SU-DHL-6 (cell line): ENCODE measurements around the gene BMP6.

Source experiments
- H2AFZ ChIP-seq: fragments of 200-600 bp; sonication (generic); 2 replicates; pipeline ENCODE4 v1.6.1; 2014; ENCODE audit warnings: low read depth, mild to moderate bottlenecking, moderate library complexity, mixed read lengths, antibody characterized with exemption, low read length; ENCODE audit not compliant: severe bottlenecking
- H3F3A ChIP-seq: fragments of 200-600 bp; shearing (Covaris generic); 2 replicates; pipeline ENCODE4 v1.6.0; 2016; ENCODE audit warnings: antibody characterized with exemption, mild to moderate bottlenecking; ENCODE audit not compliant: insufficient read depth
- H3K27ac ChIP-seq: fragments of 200-600 bp; sonication (generic); 2 replicates; pipeline ENCODE4 v1.5.1; 2016; ENCODE audit warnings: low read depth, mild to moderate bottlenecking, low read length, moderate library complexity, mixed read lengths
- H3K27me3 ChIP-seq: fragments of 200-600 bp; sonication (generic), shearing (Covaris generic); 2 replicates; pipeline ENCODE4 v1.6.0; 2014; ENCODE audit warnings: mild to moderate bottlenecking, low read length
- H3K36me3 ChIP-seq: fragments of 200-600 bp; sonication (generic); 2 replicates; pipeline ENCODE4 v1.6.1; 2014; ENCODE audit warnings: mild to moderate bottlenecking, low read length, mixed read lengths
- H3K4me2 ChIP-seq: fragments of 300-600, 200-600 bp; shearing (Covaris generic), sonication (generic); 2 replicates; pipeline ENCODE4 v1.6.0; 2014; ENCODE audit warnings: low read length, low read depth, mild to moderate bottlenecking; ENCODE audit not compliant: poor library complexity, severe bottlenecking
- H3K4me3 ChIP-seq: fragments of 200-600 bp; sonication (generic); 2 replicates; pipeline ENCODE4 v1.5.1; 2014; ENCODE audit warnings: antibody characterized with exemption, low read length, mild to moderate bottlenecking, mixed read lengths; ENCODE audit not compliant: insufficient read depth, poor library complexity, severe bottlenecking
- H3K79me2 ChIP-seq: fragments of 200-600 bp; sonication (generic); 2 replicates; pipeline ENCODE4 v1.6.1; 2014; ENCODE audit warnings: mild to moderate bottlenecking, low read length, moderate library complexity; ENCODE audit not compliant: insufficient read depth
- H3K9ac ChIP-seq: fragments of 200-600 bp; sonication (generic); 2 replicates; pipeline ENCODE4 v1.7.0; 2014; ENCODE audit warnings: mild to moderate bottlenecking, low read length
- H3K9me2 ChIP-seq: fragments of 200-600 bp; sonication (generic); replicated peaks from 2 replicates; pipeline ENCODE4 v1.6.1; 2014; ENCODE audit warnings: low read length; ENCODE audit not compliant: insufficient read depth
- H3K9me3 ChIP-seq: fragments of 200-600 bp; sonication (generic); 2 replicates; pipeline ENCODE4 v1.6.1; 2014; ENCODE audit warnings: low read length, mixed read lengths; ENCODE audit not compliant: insufficient read depth
- H4K20me1 ChIP-seq: fragments of 200-600 bp; sonication (generic); 2 replicates; pipeline ENCODE4 v1.6.1; 2014; ENCODE audit warnings: low read depth, mild to moderate bottlenecking, antibody characterized with exemption, low read length, moderate library complexity, mixed read lengths
- CTCF ChIP-seq: fragments of 200-600 bp; sonication (generic); IDR thresholded peaks from one replicate; pipeline ENCODE4 v1.5.1; 2017; ENCODE audit warnings: antibody characterized with exemption, mild to moderate bottlenecking, low read length, moderate library complexity; ENCODE audit not compliant: insufficient read depth, poor library complexity, severe bottlenecking
- EZH2phosphoT487 ChIP-seq: fragments of 200-600 bp; sonication (generic), shearing (Covaris generic); conservative IDR thresholded peaks from 2 replicates; pipeline ENCODE4 v1.6.1; 2018; ENCODE audit warnings: mild to moderate bottlenecking, antibody characterized with exemption, low read length, moderate library complexity, mixed read lengths

The BMP6 gene

GRCh38 chr6:7882505-7883257 lies 156.8 kb downstream of the BMP6 start:
- H3K27ac ChIP-seq, result no peak overlapping the region
- no peak overlapping the region for H3K4me3 ChIP-seq
- peaks cover 42% of the 10 kb centered on the region; the same call in 1 of the 2 replicates for H3K36me3 ChIP-seq
- no peaks in the 10 kb centered on the region for H3K79me2 ChIP-seq
- H3K27me3 ChIP-seq, result no peaks in the 10 kb centered on the region
- no peaks in the 10 kb centered on the region for H4K20me1 ChIP-seq
- H2AFZ ChIP-seq, result no peak overlapping the region
- no peaks in the 10 kb centered on the region for H3K9me3 ChIP-seq
- TF ChIP-seq EZH2phosphoT487 (no peak), CTCF (no peak)
- H3K9ac ChIP-seq, result no peak overlapping the region
- H3K9me2 ChIP-seq, result no peaks in the 10 kb centered on the region
- no peaks in the 10 kb centered on the region for H3F3A ChIP-seq
- H3K4me2 ChIP-seq, result no peak overlapping the region

GRCh38 chr6:7883381-7883780 lies 157.5 kb downstream of the BMP6 start:
- no peaks in the 10 kb centered on the region for H3F3A ChIP-seq

GRCh38 chr6:7886132-7886531 lies 160.2 kb downstream of the BMP6 start:
- no peak overlapping the region for H3K4me3 ChIP-seq
- no peaks in the 10 kb centered on the region for H3F3A ChIP-seq
- H3K4me2 ChIP-seq, result no peak overlapping the region
- TF ChIP-seq EZH2phosphoT487, result no peak
- no peak for TF ChIP-seq CTCF
- H3K27me3 ChIP-seq, result no peaks in the 10 kb centered on the region
- no peaks in the 10 kb centered on the region for H3K9me2 ChIP-seq
- H3K27ac ChIP-seq, result no peak overlapping the region
- H3K9ac ChIP-seq, result no peak overlapping the region
- peaks cover 50% of the 10 kb centered on the region; the same call in 1 of the 2 replicates for H3K36me3 ChIP-seq
- H3K79me2 ChIP-seq, result no peaks in the 10 kb centered on the region
- no peaks in the 10 kb centered on the region for H4K20me1 ChIP-seq
- no peak overlapping the region for H2AFZ ChIP-seq
- H3K9me3 ChIP-seq, result no peaks in the 10 kb centered on the region

More at GRCh38 chr6:7883381-7883780, 157.5 kb downstream of the BMP6 start:
- TF ChIP-seq EZH2phosphoT487 (no peak), CTCF (no peak)
- no peak overlapping the region for H3K4me3 ChIP-seq
- H3K27ac ChIP-seq, result no peak overlapping the region
- H3K27me3 ChIP-seq, result no peaks in the 10 kb centered on the region
- no peak overlapping the region for H2AFZ ChIP-seq
- no peak overlapping the region for H3K4me2 ChIP-seq
- H3K79me2 ChIP-seq, result no peaks in the 10 kb centered on the region
- H4K20me1 ChIP-seq, result no peaks in the 10 kb centered on the region
- H3K36me3 ChIP-seq, result peaks cover 42% of the 10 kb centered on the region; the same call in 1 of the 2 replicates
- H3K9me2 ChIP-seq, result no peaks in the 10 kb centered on the region
- H3K9me3 ChIP-seq, result no peaks in the 10 kb centered on the region
- H3K9ac ChIP-seq, result no peak overlapping the region
